Stomach (tissue), 4 donors: ENCODE data around the gene ELL2.

ENCODE experiments used
- EP300 ChIP-seq: sonication (generic); formaldehyde crosslinking; IDR thresholded peaks from one replicate; pipeline ENCODE4 v1.6.1; 2017; ENCODE audit warnings: antibody characterized with exemption
- POLR2A ChIP-seq, 4 donors: fragments of 450-650 bp; IDR thresholded peaks; one replicate each; pipeline ENCODE4 v1.6.1; 2016; ENCODE audit warnings: antibody characterized with exemption in 4 of 4, control low read depth in 2 of 4, mild to moderate bottlenecking in 1 of 4, moderate library complexity in 1 of 4
- POLR2AphosphoS5 ChIP-seq, 3 donors: sonication (generic); formaldehyde crosslinking; IDR thresholded peaks; one replicate each; pipeline ENCODE4 v1.6.1; 2016; ENCODE audit warnings: antibody characterized with exemption in 3 of 3
- TF ChIP-seq, protein P1 (sequence below), 7 experiments: fragments of 450-650 bp in 4 of 7; fragments of 200-600 bp in 3 of 7; sonication (generic) in 3 of 7; IDR thresholded peaks; one replicate each; pipeline ENCODE4 v1.5.1; 2016 to 2019; ENCODE audit warnings: antibody characterized with exemption in 7 of 7, control low read depth in 2 of 7, mild to moderate bottlenecking in 1 of 7

DNA sequence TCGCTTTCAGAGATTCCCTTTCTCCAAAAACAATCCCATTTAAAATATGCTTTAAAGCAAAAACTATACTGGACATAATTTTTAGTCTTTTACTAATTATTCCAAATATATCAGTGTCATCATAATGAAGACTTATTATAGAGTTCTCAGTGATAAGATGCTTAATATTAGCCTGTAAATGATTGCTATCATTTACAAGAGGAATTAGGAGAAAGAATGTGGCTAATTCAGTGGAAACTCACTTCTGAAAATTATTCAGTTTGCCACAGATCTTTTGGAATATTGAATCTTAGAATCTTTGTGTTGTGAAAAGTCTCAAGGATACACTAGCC is 114.4 kb downstream of the ELL2 start:
- TF ChIP-seq, protein P1, sequence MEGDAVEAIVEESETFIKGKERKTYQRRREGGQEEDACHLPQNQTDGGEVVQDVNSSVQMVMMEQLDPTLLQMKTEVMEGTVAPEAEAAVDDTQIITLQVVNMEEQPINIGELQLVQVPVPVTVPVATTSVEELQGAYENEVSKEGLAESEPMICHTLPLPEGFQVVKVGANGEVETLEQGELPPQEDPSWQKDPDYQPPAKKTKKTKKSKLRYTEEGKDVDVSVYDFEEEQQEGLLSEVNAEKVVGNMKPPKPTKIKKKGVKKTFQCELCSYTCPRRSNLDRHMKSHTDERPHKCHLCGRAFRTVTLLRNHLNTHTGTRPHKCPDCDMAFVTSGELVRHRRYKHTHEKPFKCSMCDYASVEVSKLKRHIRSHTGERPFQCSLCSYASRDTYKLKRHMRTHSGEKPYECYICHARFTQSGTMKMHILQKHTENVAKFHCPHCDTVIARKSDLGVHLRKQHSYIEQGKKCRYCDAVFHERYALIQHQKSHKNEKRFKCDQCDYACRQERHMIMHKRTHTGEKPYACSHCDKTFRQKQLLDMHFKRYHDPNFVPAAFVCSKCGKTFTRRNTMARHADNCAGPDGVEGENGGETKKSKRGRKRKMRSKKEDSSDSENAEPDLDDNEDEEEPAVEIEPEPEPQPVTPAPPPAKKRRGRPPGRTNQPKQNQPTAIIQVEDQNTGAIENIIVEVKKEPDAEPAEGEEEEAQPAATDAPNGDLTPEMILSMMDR (IDR thresholded peaks at IDR 0.05): no peak
- TF ChIP-seq POLR2A (IDR thresholded peaks at IDR 0.05) (no peak), POLR2AphosphoS5 (IDR thresholded peaks at IDR 0.05) (no peak), EP300 (no peak)
